Activated CD4-positive, alpha-beta T cell treated with anti-CD3 and anti-CD28 coated beads, Interleukin-2, amount 50 U/mL, for 1 hour (primary cell): ENCODE results near the gene FCSK.
"Not testable (repeated sequence)": the region's sequence is repeated elsewhere in the genome, so short reads cannot be mapped to it uniquely, and the experiment has no call there.

Source experiments
- DNase-seq: peaks from one replicate; pipeline ENCODE4 v3.0.0-alpha.2; 2020

Gene FCSK

GRCh38 chr16:70454222-70455034, at the start of gene FCSK:
FCSK (plus strand) TSS chr16:70454595; CDS start chr16:70463191, 8,596 bp downstream.
- peak; percentile 61 for DNase-seq

GRCh38 chr16:70406104-70406503, 48.3 kb upstream of the FCSK start:
- DNase-seq, result not testable (repeated sequence)

GRCh38 chr16:70407811-70408274, 46.6 kb upstream of the FCSK start:
- no peak for DNase-seq

- DNase-seq, result no peak
Observed at GRCh38 chr16:70410734-70411133, 43.7 kb upstream of the FCSK start.

GRCh38 chr16:70412385-70412784, 42.0 kb upstream of the FCSK start:
- DNase-seq, result no peak

- not testable (repeated sequence) for DNase-seq
Observed at GRCh38 chr16:70413572-70413971, 40.8 kb upstream of the FCSK start.

- DNase-seq, result no peak
Observed at GRCh38 chr16:70416748-70417616, 37.4 kb upstream of the FCSK start.

GRCh38 chr16:70417661-70418060, 36.7 kb upstream of the FCSK start:
- no peak for DNase-seq

- DNase-seq, result no peak
Observed at GRCh38 chr16:70418274-70418992, 36.0 kb upstream of the FCSK start.

GRCh38 chr16:70418993-70419318, 35.4 kb upstream of the FCSK start:
- DNase-seq, result no peak

- no peak for DNase-seq
Observed at GRCh38 chr16:70419384-70420327, 34.7 kb upstream of the FCSK start.

GRCh38 chr16:70421014-70421413, 33.4 kb upstream of the FCSK start:
- no peak for DNase-seq

GRCh38 chr16:70421473-70422311, 32.7 kb upstream of the FCSK start:
- no peak for DNase-seq

GRCh38 chr16:70422543-70422942, 31.9 kb upstream of the FCSK start:
- no peak for DNase-seq

GRCh38 chr16:70427786-70428177, 26.6 kb upstream of the FCSK start:
- no peak for DNase-seq

- no peak for DNase-seq
Observed at GRCh38 chr16:70428178-70428998, 26.0 kb upstream of the FCSK start.

- DNase-seq, result no peak
Observed at GRCh38 chr16:70429888-70430666, 24.3 kb upstream of the FCSK start.

GRCh38 chr16:70430667-70431536, 23.5 kb upstream of the FCSK start:
- peak; percentile 52 for DNase-seq
